Neuron (in vitro differentiated cells): ENCODE measurements around the gene UFSP2.

ENCODE experiments used
- H2AFZ ChIP-seq: one replicate; pipeline ENCODE4 v1.6.1; 2013; ENCODE audit warnings: low read depth, mild to moderate bottlenecking, inconsistent platforms, low read length, moderate library complexity
- H3K27me3 ChIP-seq: one replicate; pipeline ENCODE4 v1.6.1; 2013; ENCODE audit warnings: low read length; ENCODE audit not compliant: insufficient read depth
- H3K36me3 ChIP-seq: one replicate; pipeline ENCODE4 v1.6.1; 2013; ENCODE audit warnings: low read length; ENCODE audit not compliant: insufficient read depth
- H3K4me1 ChIP-seq: one replicate; pipeline ENCODE4 v1.6.1; 2013; ENCODE audit warnings: low read length; ENCODE audit not compliant: insufficient read depth
- H3K4me3 ChIP-seq: 2 replicates; pipeline ENCODE4 v1.5.1; 2013; ENCODE audit warnings: mild to moderate bottlenecking, low read length, moderate library complexity
- H3K9me3 ChIP-seq: one replicate; pipeline ENCODE4 v1.6.1; 2013; ENCODE audit warnings: low read length

Gene UFSP2

GRCh38 chr4:185463541-185463940 lies 37.8 kb upstream of the UFSP2 start:
- Histone ChIP-seq H2AFZ (no peak overlapping the region), H3K36me3 (no peaks in the 10 kb centered on the region), H3K4me3 (no peak overlapping the region), H3K4me1 (peaks cover 3% of the 10 kb centered on the region), H3K9me3 (no peaks in the 10 kb centered on the region), H3K27me3 (no peaks in the 10 kb centered on the region)

DNA sequence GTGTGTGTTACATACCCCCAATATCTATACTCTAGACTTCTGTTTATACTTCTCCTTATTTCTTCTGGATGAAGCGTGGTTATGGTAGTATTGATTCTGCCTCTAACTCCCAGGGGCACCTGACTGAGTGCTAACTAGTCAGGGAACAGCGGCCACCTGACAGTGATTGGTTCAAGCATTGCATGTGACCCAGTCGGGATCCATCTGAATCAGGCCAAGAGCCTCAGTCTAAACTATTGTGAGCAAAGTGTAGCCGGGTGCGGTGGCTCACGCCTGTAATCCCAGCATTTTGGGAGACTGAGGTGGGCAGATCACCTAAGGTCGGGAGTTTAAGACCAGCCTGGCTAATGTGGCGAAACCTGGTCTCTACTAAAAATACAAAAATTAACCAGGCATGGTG lies 35.8 kb upstream of the UFSP2 start:
- Histone ChIP-seq H3K36me3 (no peaks in the 10 kb centered on the region), H2AFZ (no peak overlapping the region), H3K9me3 (no peaks in the 10 kb centered on the region), H3K27me3 (no peaks in the 10 kb centered on the region), H3K4me3 (no peak overlapping the region), H3K4me1 (peaks cover 3% of the 10 kb centered on the region)

- H3K36me3 ChIP-seq = no peaks in the 10 kb centered on the region
- H2AFZ ChIP-seq = no peak overlapping the region
- H3K4me3 ChIP-seq = no peak overlapping the region
- no peaks in the 10 kb centered on the region for H3K9me3 ChIP-seq
- H3K27me3 ChIP-seq = no peaks in the 10 kb centered on the region
- H3K4me1 ChIP-seq = no peaks in the 10 kb centered on the region
These were observed 31.4 kb upstream of the UFSP2 start for GRCh38 chr4:185457136-185457535.

- no peak overlapping the region for H2AFZ ChIP-seq
- H3K36me3 ChIP-seq = no peaks in the 10 kb centered on the region
- H3K4me1 ChIP-seq = no peaks in the 10 kb centered on the region
- H3K4me3 ChIP-seq = no peak overlapping the region
- H3K9me3 ChIP-seq = no peaks in the 10 kb centered on the region
- no peaks in the 10 kb centered on the region for H3K27me3 ChIP-seq
These were observed 30.4 kb upstream of the UFSP2 start for GRCh38 chr4:185456131-185456530.

DNA sequence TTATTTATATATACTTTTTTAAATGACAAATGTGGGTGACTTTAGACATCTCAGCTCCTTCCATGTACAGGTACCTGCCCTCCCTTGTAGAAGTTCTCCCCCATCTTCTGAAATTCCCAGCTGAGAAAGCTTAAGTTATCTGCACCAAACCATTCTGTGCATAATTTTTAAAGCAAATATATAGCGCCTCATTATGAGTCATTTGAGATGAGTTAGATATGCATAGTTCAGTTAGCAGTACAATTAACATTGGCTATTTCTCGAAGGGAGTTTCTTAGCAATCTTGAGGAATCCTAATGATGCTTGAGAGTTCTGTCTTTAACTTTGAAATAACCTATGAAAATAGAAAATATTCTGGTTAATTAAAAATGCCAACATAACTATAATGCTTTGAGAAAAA lies 19.4 kb upstream of the UFSP2 start:
- Histone ChIP-seq H3K4me1 (no peaks in the 10 kb centered on the region), H3K4me3 (no peak overlapping the region), H3K36me3 (no peaks in the 10 kb centered on the region), H3K27me3 (no peaks in the 10 kb centered on the region), H2AFZ (no peak overlapping the region), H3K9me3 (no peaks in the 10 kb centered on the region)

DNA sequence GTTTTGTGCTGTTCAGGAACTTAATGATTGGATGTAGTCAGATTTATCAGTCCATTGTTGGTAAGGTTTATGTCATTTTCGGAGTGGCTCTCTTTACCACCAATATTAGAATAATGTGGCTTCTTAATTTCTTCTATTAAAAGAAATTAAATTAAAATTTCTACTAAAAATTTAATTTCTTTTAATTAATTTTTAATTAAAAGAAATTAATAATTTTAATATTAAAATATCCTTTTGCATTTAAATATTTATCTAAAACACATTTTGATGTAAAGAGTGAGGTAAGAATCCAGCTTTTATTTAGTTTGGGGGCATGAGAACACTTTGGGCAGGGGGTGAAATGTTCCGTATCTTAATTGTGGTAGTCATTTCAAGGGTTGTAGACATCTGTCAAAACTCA lies 15.7 kb upstream of the UFSP2 start:
- Histone ChIP-seq H3K4me1 (no peaks in the 10 kb centered on the region), H2AFZ (no peak overlapping the region), H3K27me3 (no peaks in the 10 kb centered on the region), H3K36me3 (no peaks in the 10 kb centered on the region), H3K4me3 (no peak overlapping the region), H3K9me3 (no peaks in the 10 kb centered on the region)

DNA sequence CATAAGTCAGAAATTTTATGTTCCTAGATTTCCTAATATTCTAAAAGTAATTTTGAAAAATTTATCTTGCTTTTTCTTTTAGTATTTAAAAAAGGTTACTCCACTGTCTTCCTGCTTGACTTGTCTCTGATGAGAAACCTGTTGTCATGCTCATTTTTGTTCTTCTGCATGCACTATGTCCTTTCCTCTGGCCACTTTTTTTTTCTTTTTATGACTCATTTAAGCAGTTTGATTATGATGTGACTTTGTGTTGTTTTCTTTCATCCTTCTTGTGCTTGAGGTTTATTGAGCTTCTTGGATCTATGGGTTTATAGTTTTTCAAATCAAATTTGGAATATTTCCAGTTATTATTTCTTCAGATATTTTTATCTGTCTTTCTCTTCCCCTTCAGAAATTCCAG lies 12.0 kb upstream of the UFSP2 start:
- Histone ChIP-seq H2AFZ (no peak overlapping the region), H3K36me3 (no peaks in the 10 kb centered on the region), H3K4me1 (no peaks in the 10 kb centered on the region), H3K9me3 (no peaks in the 10 kb centered on the region), H3K27me3 (no peaks in the 10 kb centered on the region), H3K4me3 (no peak overlapping the region)

- H3K4me3 ChIP-seq = no peak overlapping the region
- H3K9me3 ChIP-seq = no peaks in the 10 kb centered on the region
- H3K4me1 ChIP-seq = no peaks in the 10 kb centered on the region
- H3K36me3 ChIP-seq = no peaks in the 10 kb centered on the region
- no peaks in the 10 kb centered on the region for H3K27me3 ChIP-seq
- H2AFZ ChIP-seq = no peak overlapping the region
These were observed 9.7 kb upstream of the UFSP2 start for GRCh38 chr4:185435466-185435865.

DNA sequence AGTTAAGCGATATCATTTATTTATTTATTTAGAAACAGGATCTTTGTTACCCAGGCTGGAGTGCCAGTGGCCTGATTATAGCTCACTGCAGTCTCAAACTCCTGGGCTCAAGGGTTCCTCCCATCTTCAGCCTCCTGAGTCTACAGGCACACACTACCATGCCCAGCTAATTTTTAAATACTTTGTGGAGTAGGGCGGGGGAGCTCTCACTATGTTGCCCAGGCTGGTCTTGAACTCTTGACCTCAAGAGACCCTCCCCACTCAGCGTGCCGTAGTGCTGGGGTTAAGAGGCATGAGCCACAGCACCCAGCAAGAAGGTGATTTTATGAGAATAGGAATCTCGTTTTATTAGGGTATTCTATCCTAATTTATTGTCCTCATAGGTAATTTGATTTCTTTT lies 3.9 kb upstream of the UFSP2 start:
- H2AFZ ChIP-seq = no peak overlapping the region
- H3K4me3 ChIP-seq = no peak overlapping the region
- H3K27me3 ChIP-seq = no peaks in the 10 kb centered on the region
- peaks cover 5% of the 10 kb centered on the region for H3K4me1 ChIP-seq
- H3K36me3 ChIP-seq = no peaks in the 10 kb centered on the region
- no peaks in the 10 kb centered on the region for H3K9me3 ChIP-seq

- Histone ChIP-seq H3K36me3 (peaks cover 2% of the 10 kb centered on the region), H2AFZ (no peak overlapping the region), H3K4me1 (peaks cover 5% of the 10 kb centered on the region), H3K27me3 (no peaks in the 10 kb centered on the region), H3K4me3 (no peak overlapping the region), H3K9me3 (no peaks in the 10 kb centered on the region)
These were observed 1.4 kb upstream of the UFSP2 start for GRCh38 chr4:185426960-185427688.

DNA sequence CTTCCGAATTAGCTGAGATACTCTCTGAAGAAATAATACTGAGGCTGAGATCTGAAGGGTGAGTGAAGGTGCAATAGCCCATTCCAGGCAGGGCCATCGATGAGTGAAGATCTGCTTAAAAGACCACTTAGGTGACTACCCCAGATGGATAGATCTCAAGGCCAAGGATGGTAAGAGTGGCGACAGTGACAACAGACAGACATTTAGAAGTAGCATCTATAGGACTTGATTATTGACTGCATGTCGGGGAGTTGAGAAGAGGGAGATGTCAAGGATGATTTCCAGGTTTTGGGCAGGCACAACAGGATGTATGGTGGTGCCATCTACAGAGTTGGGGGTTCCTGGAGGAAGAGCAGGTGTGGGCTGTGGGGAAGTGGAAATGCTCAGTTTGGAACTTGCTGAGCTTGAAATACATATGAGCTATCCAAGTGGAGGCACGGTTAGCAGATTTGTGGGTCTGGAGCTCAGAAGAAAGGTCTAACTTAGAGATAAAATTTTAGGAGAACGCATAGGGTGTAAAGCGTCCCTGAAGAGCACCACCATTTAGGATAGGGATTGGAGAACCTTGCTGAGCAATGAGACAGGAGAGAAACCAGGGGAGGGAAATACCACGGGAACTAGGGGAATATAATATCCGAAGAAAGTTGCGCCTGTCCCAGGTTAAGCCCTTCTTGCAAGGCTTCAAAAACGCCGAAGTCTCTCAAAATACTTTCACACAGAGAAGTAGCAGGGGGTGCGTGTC lies 688 bp downstream of the UFSP2 start:
- H3K4me1 ChIP-seq = peaks cover 5% of the 10 kb centered on the region
- H3K27me3 ChIP-seq = no peaks in the 10 kb centered on the region
- no peaks in the 10 kb centered on the region for H3K9me3 ChIP-seq
- peak overlapping the region; percentile 89 for H2AFZ ChIP-seq
- H3K36me3 ChIP-seq = peaks cover 15% of the 10 kb centered on the region
- H3K4me3 ChIP-seq = peak overlapping the region; percentile 79

- Histone ChIP-seq H3K4me3 (no peak overlapping the region), H3K27me3 (no peaks in the 10 kb centered on the region), H3K4me1 (peaks cover 5% of the 10 kb centered on the region), H3K36me3 (peaks cover 32% of the 10 kb centered on the region), H3K9me3 (no peaks in the 10 kb centered on the region), H2AFZ (no peak overlapping the region)
These were observed 4.2 kb downstream of the UFSP2 start for GRCh38 chr4:185421366-185422124.

- Histone ChIP-seq H3K27me3 (no peaks in the 10 kb centered on the region), H3K9me3 (no peaks in the 10 kb centered on the region), H3K36me3 (peaks cover 66% of the 10 kb centered on the region), H2AFZ (no peak overlapping the region), H3K4me3 (no peak overlapping the region), H3K4me1 (no peaks in the 10 kb centered on the region)
These were observed 8.8 kb downstream of the UFSP2 start for GRCh38 chr4:185416955-185417354.
